Measurements from ENCODE around the gene LPP. TPM values are rescaled to one million over a fixed set of nuclear protein-coding genes. Genes with fewer than 3 reads are reported as not detected.

LPP gene
- total RNA-seq, 1 experiment from 2014 or later: 0.04 TPM

- Histone ChIP-seq H3K9me3 (replicated peaks) (no peaks in the 10 kb centered on the region), H3K27me3 (no peaks in the 10 kb centered on the region), H3K27ac (no peak overlapping the region), H3K36me3 (no peaks in the 10 kb centered on the region), H3K4me3 (no peak overlapping the region), H3K4me1 (no peaks in the 10 kb centered on the region)
- no peak for DNase-seq
These were observed 754.3 kb downstream of the LPP start for GRCh38 chr3:188908002-188908850.

- H3K36me3 ChIP-seq: no peaks in the 10 kb centered on the region
- DNase-seq: no peak
- no peaks in the 10 kb centered on the region for H3K9me3 ChIP-seq (replicated peaks)
- no peaks in the 10 kb centered on the region for H3K4me1 ChIP-seq
- H3K4me3 ChIP-seq: no peak overlapping the region
- no peaks in the 10 kb centered on the region for H3K27me3 ChIP-seq
- H3K27ac ChIP-seq: no peak overlapping the region
These were observed 757.3 kb downstream of the LPP start for GRCh38 chr3:188911026-188911850.

- no peak for DNase-seq
These were observed 759.1 kb downstream of the LPP start for GRCh38 chr3:188913084-188913483.

GRCh38 chr3:188914552-188914951 is 760.6 kb downstream of the LPP start:
- H3K27ac ChIP-seq: no peak overlapping the region

More at GRCh38 chr3:188913084-188913483, 759.1 kb downstream of the LPP start:
- Histone ChIP-seq H3K27me3 (no peaks in the 10 kb centered on the region), H3K4me3 (no peak overlapping the region), H3K27ac (no peak overlapping the region), H3K36me3 (no peaks in the 10 kb centered on the region), H3K4me1 (no peaks in the 10 kb centered on the region), H3K9me3 (replicated peaks) (no peaks in the 10 kb centered on the region)

GRCh38 chr3:188915127-188915526 is 761.2 kb downstream of the LPP start:
- no peak overlapping the region for H3K27ac ChIP-seq

More at GRCh38 chr3:188914552-188914951, 760.6 kb downstream of the LPP start:
- H3K9me3 ChIP-seq (replicated peaks): no peaks in the 10 kb centered on the region
- DNase-seq: no peak
- H3K36me3 ChIP-seq: no peaks in the 10 kb centered on the region
- no peak overlapping the region for H3K4me3 ChIP-seq
- no peaks in the 10 kb centered on the region for H3K4me1 ChIP-seq
- no peaks in the 10 kb centered on the region for H3K27me3 ChIP-seq

GRCh38 chr3:188916934-188917401 is 763.0 kb downstream of the LPP start:
- Histone ChIP-seq H3K27ac (no peak overlapping the region), H3K27me3 (no peaks in the 10 kb centered on the region)

More at GRCh38 chr3:188915127-188915526, 761.2 kb downstream of the LPP start:
- no peak overlapping the region for H3K4me3 ChIP-seq
- H3K9me3 ChIP-seq (replicated peaks): no peaks in the 10 kb centered on the region
- H3K27me3 ChIP-seq: no peaks in the 10 kb centered on the region
- H3K4me1 ChIP-seq: no peaks in the 10 kb centered on the region
- H3K36me3 ChIP-seq: no peaks in the 10 kb centered on the region
- no peak for DNase-seq

GRCh38 chr3:188918093-188918492 is 764.1 kb downstream of the LPP start:
- Histone ChIP-seq H3K4me3 (no peak overlapping the region), H3K4me1 (no peaks in the 10 kb centered on the region), H3K27me3 (no peaks in the 10 kb centered on the region), H3K36me3 (no peaks in the 10 kb centered on the region), H3K9me3 (replicated peaks) (no peaks in the 10 kb centered on the region), H3K27ac (no peak overlapping the region)
- no peak for DNase-seq

More at GRCh38 chr3:188916934-188917401, 763.0 kb downstream of the LPP start:
- Histone ChIP-seq H3K9me3 (replicated peaks) (no peaks in the 10 kb centered on the region), H3K4me1 (no peaks in the 10 kb centered on the region), H3K36me3 (no peaks in the 10 kb centered on the region), H3K4me3 (no peak overlapping the region)
- DNase-seq: no peak

- H3K4me3 ChIP-seq: no peak overlapping the region
- H3K4me1 ChIP-seq: no peaks in the 10 kb centered on the region
- no peaks in the 10 kb centered on the region for H3K27me3 ChIP-seq
- H3K9me3 ChIP-seq (replicated peaks): no peaks in the 10 kb centered on the region
- no peak overlapping the region for H3K27ac ChIP-seq
- no peak for DNase-seq
- H3K36me3 ChIP-seq: no peaks in the 10 kb centered on the region
These were observed 769.7 kb downstream of the LPP start for GRCh38 chr3:188923671-188924070.

- Histone ChIP-seq H3K36me3 (no peaks in the 10 kb centered on the region), H3K4me1 (no peaks in the 10 kb centered on the region), H3K4me3 (no peak overlapping the region), H3K9me3 (replicated peaks) (no peaks in the 10 kb centered on the region), H3K27ac (no peak overlapping the region), H3K27me3 (no peaks in the 10 kb centered on the region)
- DNase-seq: no peak
These were observed 771.4 kb downstream of the LPP start for GRCh38 chr3:188925376-188925775.

- Histone ChIP-seq H3K4me3 (no peak overlapping the region), H3K27me3 (no peaks in the 10 kb centered on the region), H3K9me3 (replicated peaks) (no peaks in the 10 kb centered on the region), H3K36me3 (no peaks in the 10 kb centered on the region), H3K27ac (no peak overlapping the region), H3K4me1 (no peaks in the 10 kb centered on the region)
- DNase-seq: no peak
These were observed 772.2 kb downstream of the LPP start for GRCh38 chr3:188926111-188926510.

- Histone ChIP-seq H3K4me1 (no peaks in the 10 kb centered on the region), H3K27me3 (no peaks in the 10 kb centered on the region), H3K36me3 (no peaks in the 10 kb centered on the region), H3K4me3 (no peak overlapping the region), H3K27ac (no peak overlapping the region), H3K9me3 (replicated peaks) (no peaks in the 10 kb centered on the region)
- no peak for DNase-seq
These were observed 773.0 kb downstream of the LPP start for GRCh38 chr3:188926741-188927511.

- Histone ChIP-seq H3K9me3 (replicated peaks) (no peaks in the 10 kb centered on the region), H3K4me1 (no peaks in the 10 kb centered on the region), H3K27ac (no peak overlapping the region), H3K4me3 (no peak overlapping the region), H3K36me3 (no peaks in the 10 kb centered on the region), H3K27me3 (no peaks in the 10 kb centered on the region)
- no peak for DNase-seq
These were observed 774.0 kb downstream of the LPP start for GRCh38 chr3:188927971-188928370.

GRCh38 chr3:188929137-188929536 is 775.2 kb downstream of the LPP start:
- H3K9me3 ChIP-seq (replicated peaks): no peaks in the 10 kb centered on the region
- H3K4me1 ChIP-seq: no peaks in the 10 kb centered on the region
- H3K4me3 ChIP-seq: no peak overlapping the region
- H3K27me3 ChIP-seq: no peaks in the 10 kb centered on the region
- no peak overlapping the region for H3K27ac ChIP-seq
- DNase-seq: no peak
- H3K36me3 ChIP-seq: no peaks in the 10 kb centered on the region

- no peak overlapping the region for H3K27ac ChIP-seq
- no peaks in the 10 kb centered on the region for H3K4me1 ChIP-seq
- H3K27me3 ChIP-seq: no peaks in the 10 kb centered on the region
- no peaks in the 10 kb centered on the region for H3K9me3 ChIP-seq (replicated peaks)
- H3K36me3 ChIP-seq: no peaks in the 10 kb centered on the region
- DNase-seq: no peak
- H3K4me3 ChIP-seq: no peak overlapping the region
These were observed 777.1 kb downstream of the LPP start for GRCh38 chr3:188931036-188931435.

Measured in SJCRH30 (cell line).